ENCODE measurements around the gene MTG1. TPM values are rescaled to one million over a fixed set of nuclear protein-coding genes. Genes with fewer than 3 reads are reported as not detected.

The MTG1 gene
- total and polyA plus RNA-seq, 2 donors (not counting 1 experiment from before 2014, with no cell fraction given), result 90.0 to 117 TPM

GRCh38 chr10:133364645-133365431 is 29.1 kb upstream of the MTG1 start:
- H2AFZ ChIP-seq (ENCODE audit: insufficient read depth, low read depth, low read length, poor library complexity, severe bottlenecking), result no peak overlapping the region
- peaks cover 0 to 10% (median 0%) of the 10 kb centered on the region in 3 donors for H3K9me3 ChIP-seq (ENCODE audit: control extremely low read depth in 1 of 3, control insufficient read depth in 2 of 3, insufficient read depth in 1 of 3, low read length in 2 of 3)
- no peaks in the 10 kb centered on the region for H3K79me2 ChIP-seq (ENCODE audit: control insufficient read depth, insufficient read depth, low read length)
- CTCF ChIA-PET, result no interaction called here
- H3K4me3 ChIP-seq (ENCODE audit: control extremely low read depth in 1 of 5, extremely low read depth in 1 of 5, insufficient read depth in 1 of 5, low read depth in 2 of 5, low read length in 4 of 5), result no peak overlapping the region
- no peaks in the 10 kb centered on the region for H3K27me3 ChIP-seq (replicated peaks in 1 of 4; ENCODE audit: control extremely low read depth in 1 of 4, control insufficient read depth in 3 of 4, insufficient read depth in 4 of 4, low read length in 3 of 4)
- POLR2A ChIA-PET, result no interaction called here
- Mint-ChIP-seq H3K4me3 (no peak overlapping the region), H3K27ac (no peak overlapping the region), H3K9me3 (ENCODE audit: insufficient read depth) (no peaks in the 10 kb centered on the region), H3K4me1 (peaks cover 25% of the 10 kb centered on the region), H3K27me3 (no peaks in the 10 kb centered on the region)
- no peak for TF ChIP-seq CTCF (IDR thresholded peaks at IDR 0.05)
- TF ChIP-seq EZH2 (IDR thresholded peaks at IDR 0.05; ENCODE audit: borderline replicate concordance, insufficient read depth, low read depth, low read length, poor library complexity, severe bottlenecking), result no peak
- H3K36me3 ChIP-seq (replicated peaks in 1 of 2; ENCODE audit: control extremely low read depth in 1 of 2, control insufficient read depth in 1 of 2, extremely low read depth in 1 of 2, insufficient read depth in 2 of 2, low read length in 1 of 2), result peaks cover 0 to 46% of the 10 kb centered on the region in 2 experiments
- H3K4me1 ChIP-seq (ENCODE audit: control insufficient read depth in 2 of 2, insufficient read depth in 2 of 2, low read length in 2 of 2), result peaks cover 12 to 21% of the 10 kb centered on the region in 2 donors
- H3K27ac ChIP-seq (ENCODE audit: low read length in 2 of 2), result no peak overlapping the region
- H4K20me1 ChIP-seq (ENCODE audit: control insufficient read depth, insufficient read depth, low read length, poor library complexity, severe bottlenecking), result no peaks in the 10 kb centered on the region
- WGBS (ENCODE audit: insufficient coverage), result 96% methylated on average over 23 of the region's 29 CpGs
- H3K4me2 ChIP-seq (replicated peaks; ENCODE audit: low read depth, low read length, poor library complexity, severe bottlenecking), result no peak overlapping the region
- H3K9ac ChIP-seq (ENCODE audit: low read length), result no peak overlapping the region
- intact Hi-C loops (cut with micrococcal nuclease), result no loop called here
- ATAC-seq (ENCODE audit: low read depth), result no peak
- no peak for DNase-seq

GRCh38 chr10:133365461-133366129 is 28.4 kb upstream of the MTG1 start:
- no peaks in the 10 kb centered on the region for H4K20me1 ChIP-seq (ENCODE audit: control insufficient read depth, insufficient read depth, low read length, poor library complexity, severe bottlenecking)
- no peaks in the 10 kb centered on the region for H3K27me3 ChIP-seq (replicated peaks in 1 of 4; ENCODE audit: control extremely low read depth in 1 of 4, control insufficient read depth in 3 of 4, insufficient read depth in 4 of 4, low read length in 3 of 4)
- H3K36me3 ChIP-seq (replicated peaks in 1 of 2; ENCODE audit: control extremely low read depth in 1 of 2, control insufficient read depth in 1 of 2, extremely low read depth in 1 of 2, insufficient read depth in 2 of 2, low read length in 1 of 2), result peaks cover 0 to 53% of the 10 kb centered on the region in 2 experiments
- no peak overlapping the region for H3K4me2 ChIP-seq (replicated peaks; ENCODE audit: low read depth, low read length, poor library complexity, severe bottlenecking)
- H2AFZ ChIP-seq (ENCODE audit: insufficient read depth, low read depth, low read length, poor library complexity, severe bottlenecking), result no peak overlapping the region
- TF ChIP-seq EZH2 (IDR thresholded peaks at IDR 0.05; ENCODE audit: borderline replicate concordance, insufficient read depth, low read depth, low read length, poor library complexity, severe bottlenecking) (no peak), CTCF (IDR thresholded peaks at IDR 0.05) (no peak)
- H3K27ac ChIP-seq (ENCODE audit: low read length in 2 of 2), result no peak overlapping the region
- no peaks in the 10 kb centered on the region for H3K79me2 ChIP-seq (ENCODE audit: control insufficient read depth, insufficient read depth, low read length)
- H3K4me3 ChIP-seq (ENCODE audit: control extremely low read depth in 1 of 5, extremely low read depth in 1 of 5, insufficient read depth in 1 of 5, low read depth in 2 of 5, low read length in 4 of 5), result no peak overlapping the region
- WGBS (ENCODE audit: insufficient coverage), result 89% methylated on average over 13 of the region's 13 CpGs
- Mint-ChIP-seq H3K27me3 (no peaks in the 10 kb centered on the region), H3K27ac (no peak overlapping the region), H3K4me3 (no peak overlapping the region), H3K4me1 (peaks cover 17% of the 10 kb centered on the region), H3K9me3 (ENCODE audit: insufficient read depth) (no peaks in the 10 kb centered on the region)
- ATAC-seq (ENCODE audit: low read depth) (no peak), DNase-seq (no peak)
- POLR2A ChIA-PET, result no interaction called here
- peaks cover 12 to 19% of the 10 kb centered on the region in 2 donors for H3K4me1 ChIP-seq (ENCODE audit: control insufficient read depth in 2 of 2, insufficient read depth in 2 of 2, low read length in 2 of 2)
- intact Hi-C loops (cut with micrococcal nuclease), result no loop called here
- CTCF ChIA-PET, result no interaction called here
- peaks cover 0 to 8% (median 0%) of the 10 kb centered on the region in 3 donors for H3K9me3 ChIP-seq (ENCODE audit: control extremely low read depth in 1 of 3, control insufficient read depth in 2 of 3, insufficient read depth in 1 of 3, low read length in 2 of 3)
- no peak overlapping the region for H3K9ac ChIP-seq (ENCODE audit: low read length)

All from B cell (primary cell).